T-helper 1 cell treated with Interleukin-12 subunit alpha and Interleukin-12 subunit beta and Interleukin-4 antibody, amounts not matched to agents 30 ng/mL and 1 ng/mL, for 36 hours (primary cell): ENCODE measurements around the gene PHACTR4. TPM values are rescaled to one million over a fixed set of nuclear protein-coding genes. Genes with fewer than 3 reads are reported as not detected.
"Not testable (repeated sequence)": the region's sequence is repeated elsewhere in the genome, so short reads cannot be mapped to it uniquely, and the experiment has no call there.

Experiments
- intact Hi-C: fragments of 100-400 bp; cut with micrococcal nuclease; formaldehyde crosslinking; loops from one replicate; pipeline ENCODE4 v1.15.1; 2024
- total RNA-seq: library from RNA; stranded (reverse); gene quantifications from 2 replicates; pipeline ENCODE4 v1.2.3, GENCODE V29; 2022

Gene PHACTR4
- total RNA-seq, 1 donor from 2014 or later, result 31.8 TPM

- intact Hi-C loops, result loop anchor here (1.0 kb wide), 6 partner anchors 13 to 358 kb away; partner anchors contain the start of genes RCC1 and TAF12
Measured at GRCh38 chr1:28518745-28519341, 149.3 kb downstream of the PHACTR4 start.

DNA sequence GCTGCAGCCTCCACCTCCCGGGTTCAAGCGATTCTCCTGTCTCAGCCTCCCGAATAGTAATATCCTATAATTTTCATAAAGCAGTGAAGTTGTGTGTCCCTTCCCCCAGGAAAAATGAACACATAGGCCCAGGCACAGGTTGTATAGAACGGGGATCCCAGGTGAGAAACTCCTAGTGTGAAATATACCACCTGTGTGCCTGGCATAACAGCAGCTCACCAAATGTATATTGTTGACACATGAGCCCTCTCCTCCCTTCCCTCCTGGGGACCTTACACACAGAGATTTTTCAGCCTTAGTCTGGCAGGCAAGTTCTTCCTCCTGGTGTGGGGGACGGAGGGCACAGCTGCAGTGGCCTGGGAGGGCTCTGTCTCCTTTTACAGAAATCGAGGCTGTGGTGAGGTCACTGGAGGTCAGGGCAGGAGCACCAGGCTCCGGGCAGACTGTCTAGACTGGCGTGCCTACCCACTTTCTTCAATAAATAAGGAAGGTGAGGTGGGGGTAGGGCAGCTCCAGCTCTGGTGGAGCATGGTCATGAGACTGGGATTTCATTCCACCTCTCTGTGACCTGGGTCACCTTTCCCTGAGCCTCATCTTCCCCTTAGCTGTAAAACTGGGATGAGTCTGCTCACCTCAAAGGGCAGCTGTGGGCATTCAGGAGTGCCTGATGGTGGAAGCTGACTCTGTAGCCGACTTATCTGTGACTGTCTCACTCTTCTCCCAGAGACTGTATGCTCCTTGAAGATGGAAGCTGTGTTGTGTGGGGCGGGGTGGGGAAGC lies 150.6 kb downstream of the PHACTR4 start:
- intact Hi-C loops, result no loop called here

DNA sequence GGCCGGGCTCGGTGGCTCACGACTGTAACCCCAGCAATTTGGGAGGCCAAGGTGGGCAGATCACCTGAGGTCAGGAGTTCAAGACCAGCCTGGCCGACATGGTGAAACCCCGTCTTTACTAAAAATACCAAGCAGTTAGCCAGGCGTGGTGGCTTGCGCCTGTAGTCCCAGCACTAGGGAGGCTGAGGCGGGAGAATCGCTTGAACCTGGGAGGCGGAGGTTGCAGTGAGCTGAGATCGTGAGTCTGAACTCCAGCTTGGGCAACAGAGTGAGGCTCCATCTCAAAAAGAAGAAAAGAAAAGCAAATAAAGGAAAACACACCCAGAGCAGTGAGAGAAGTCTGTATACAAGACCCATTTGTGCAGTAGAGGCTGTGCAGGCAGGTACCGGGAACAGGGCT lies 151.3 kb downstream of the PHACTR4 start:
- intact Hi-C loops, result not testable (repeated sequence)

GRCh38 chr1:28521502-28522164 lies 152.1 kb downstream of the PHACTR4 start:
- intact Hi-C loops, result no loop called here

DNA sequence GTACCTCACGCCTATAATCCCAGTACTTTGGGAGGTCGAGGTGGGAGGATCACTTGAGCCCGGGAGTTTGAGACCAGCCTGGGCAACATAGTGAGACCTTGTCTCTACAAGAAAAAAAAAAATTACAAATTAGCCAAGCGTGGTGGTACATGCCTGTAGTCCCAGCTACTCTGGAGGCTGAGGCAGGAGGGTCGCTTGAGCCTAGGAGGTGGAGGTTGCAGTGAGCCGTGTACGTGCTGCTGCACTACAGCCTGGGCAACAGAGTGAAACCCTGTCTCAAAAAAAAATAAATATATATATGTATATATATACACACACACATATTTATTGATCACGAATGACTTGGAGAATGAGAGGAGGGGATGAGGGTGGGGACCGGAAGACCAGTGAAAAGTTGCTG lies 153.0 kb downstream of the PHACTR4 start:
- intact Hi-C loops, result not testable (repeated sequence)

- intact Hi-C loops, result not testable (repeated sequence)
Measured at GRCh38 chr1:28525002-28525642, 155.6 kb downstream of the PHACTR4 start.

DNA sequence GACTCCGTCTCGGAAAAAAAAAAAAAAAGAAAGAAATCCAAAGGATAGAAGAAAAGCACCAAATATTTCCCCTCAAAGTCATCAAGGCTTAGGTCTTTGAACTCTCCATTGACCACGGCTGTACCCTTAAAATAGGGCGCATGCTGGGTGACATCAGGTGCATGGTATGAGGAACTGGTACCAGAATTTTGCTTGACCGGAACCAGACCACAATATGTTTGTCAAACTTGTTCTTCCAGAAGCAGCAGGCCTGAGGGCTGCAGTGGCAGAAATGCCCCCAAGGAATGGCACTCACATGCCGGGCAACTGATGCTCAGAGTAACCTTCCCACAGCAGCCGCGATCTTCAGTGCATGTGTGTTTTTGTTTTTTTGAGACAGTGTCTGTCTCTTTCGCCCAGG lies 157.3 kb downstream of the PHACTR4 start:
- intact Hi-C loops, result no loop called here

DNA sequence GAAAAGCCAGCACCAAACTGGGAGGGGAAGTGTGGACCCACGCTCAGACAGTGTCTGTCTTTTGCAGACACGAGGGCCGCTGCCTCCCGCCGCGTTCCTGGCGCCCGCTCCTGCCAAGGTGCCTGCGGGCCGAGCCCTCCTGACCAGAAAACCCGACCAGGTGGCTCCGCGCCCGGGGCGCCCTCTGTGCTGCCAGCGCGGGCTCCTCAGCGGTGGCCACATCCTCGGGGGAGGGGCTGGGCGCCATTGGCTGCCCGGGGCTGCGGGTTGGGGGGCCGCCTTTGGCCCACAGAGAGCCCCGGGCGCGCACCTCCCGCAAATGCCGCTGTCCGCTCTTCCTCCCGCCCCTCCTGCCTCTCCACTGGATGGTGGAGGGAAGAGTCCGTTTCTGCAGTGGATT lies 160.9 kb downstream of the PHACTR4 start:
- intact Hi-C loops, result no loop called here

DNA sequence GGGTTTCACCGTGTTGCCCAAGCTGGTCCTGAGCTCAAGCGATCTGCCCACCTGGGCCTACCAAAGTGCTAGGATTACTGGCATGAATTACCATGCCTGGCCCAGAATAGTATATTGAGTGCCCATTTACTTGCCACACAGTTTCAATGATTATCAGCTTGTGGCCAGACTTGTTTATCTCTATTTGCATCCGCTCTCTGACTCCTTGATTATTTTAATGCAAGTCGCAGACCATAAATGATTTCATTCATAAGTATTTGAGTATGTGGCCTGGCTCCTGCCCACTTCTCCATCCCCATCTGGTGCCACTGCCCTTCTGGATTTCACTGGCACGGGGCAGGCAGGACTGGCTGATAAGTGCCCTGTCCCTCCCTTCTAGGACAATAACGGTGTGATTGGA lies 165.1 kb downstream of the PHACTR4 start:
- intact Hi-C loops, result no loop called here

DNA sequence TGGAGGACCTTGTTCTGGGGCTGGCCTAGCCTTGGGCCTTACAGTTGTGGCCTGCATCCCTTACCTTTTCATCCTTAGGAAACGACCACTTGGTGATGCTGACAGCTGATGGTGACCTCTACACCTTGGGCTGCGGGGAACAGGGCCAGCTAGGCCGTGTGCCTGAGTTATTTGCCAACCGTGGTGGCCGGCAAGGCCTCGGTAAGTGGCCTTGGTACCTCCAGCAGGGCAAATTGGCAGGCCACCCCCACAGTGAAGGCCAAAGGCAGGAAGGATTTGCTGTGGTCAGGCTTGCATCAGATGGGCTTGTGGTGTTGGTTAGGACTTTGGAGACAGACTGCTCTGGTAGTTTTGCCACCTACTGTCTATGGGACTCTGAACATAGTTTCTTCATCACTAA lies 165.6 kb downstream of the PHACTR4 start:
- intact Hi-C loops, result no loop called here

- intact Hi-C loops, result no loop called here
Measured at GRCh38 chr1:28537457-28538199, 168.1 kb downstream of the PHACTR4 start.

- intact Hi-C loops, result no loop called here
Measured at GRCh38 chr1:28538286-28538685, 168.7 kb downstream of the PHACTR4 start.

DNA sequence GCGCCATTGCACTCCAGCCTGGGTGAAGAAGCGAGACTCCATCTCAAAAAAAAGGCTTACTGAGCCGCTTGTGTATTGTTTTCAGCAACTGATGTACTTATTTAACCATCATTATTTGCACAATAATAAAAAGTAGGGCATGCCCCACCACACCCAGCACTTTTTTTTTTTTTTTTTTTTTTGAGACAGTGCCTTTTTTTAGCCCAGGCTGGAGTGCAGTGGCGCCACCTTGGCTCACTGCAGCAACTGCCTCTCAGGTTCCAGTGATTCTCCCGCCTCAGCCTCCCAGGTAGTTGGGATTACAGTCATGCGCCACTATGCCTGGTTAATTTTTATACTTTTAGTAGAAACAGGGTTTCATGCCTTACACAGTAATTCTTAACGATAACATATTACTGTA lies 171.1 kb downstream of the PHACTR4 start:
- intact Hi-C loops, result no loop called here

GRCh38 chr1:28541414-28542015 lies 172.0 kb downstream of the PHACTR4 start:
- intact Hi-C loops, result not testable (repeated sequence)

GRCh38 chr1:28545246-28545628 lies 175.7 kb downstream of the PHACTR4 start:
- intact Hi-C loops, result no loop called here

GRCh38 chr1:28548318-28548717 lies 178.8 kb downstream of the PHACTR4 start:
- intact Hi-C loops, result no loop called here

Other genes starting within 250 kb of the PHACTR4 start
- 0.49 and 0.90 TPM in 2 replicates for gene PTAFR, start 193.1 kb upstream of the PHACTR4 start, total RNA-seq
- 100 and 102 TPM in 2 replicates for gene DNAJC8, start 136.7 kb upstream of the PHACTR4 start, total RNA-seq
- 135 and 148 TPM in 2 replicates for gene ATP5IF1, start 133.6 kb upstream of the PHACTR4 start, total RNA-seq
- 15.0 and 16.9 TPM in 2 replicates for gene SESN2, start 110.2 kb upstream of the PHACTR4 start, total RNA-seq
- gene MED18, start 40.7 kb upstream of the PHACTR4 start, total RNA-seq, result 18.0 and 19.6 TPM in 2 replicates
- gene RCC1, start 136.3 kb downstream of the PHACTR4 start, total RNA-seq, result 55.8 and 58.3 TPM in 2 replicates
- 46.1 and 54.3 TPM in 2 replicates for gene TRNAU1AP, start 183.3 kb downstream of the PHACTR4 start, total RNA-seq
- gene RAB42, start 222.5 kb downstream of the PHACTR4 start, total RNA-seq, result not detected in 2 replicates